Measurements from ENCODE around the gene RPS19BP1. TPM values are rescaled to one million over a fixed set of nuclear protein-coding genes. Genes with fewer than 3 reads are reported as not detected.

Gene RPS19BP1
- total RNA-seq, 1 experiment from 2014 or later = 102 TPM

DNA sequence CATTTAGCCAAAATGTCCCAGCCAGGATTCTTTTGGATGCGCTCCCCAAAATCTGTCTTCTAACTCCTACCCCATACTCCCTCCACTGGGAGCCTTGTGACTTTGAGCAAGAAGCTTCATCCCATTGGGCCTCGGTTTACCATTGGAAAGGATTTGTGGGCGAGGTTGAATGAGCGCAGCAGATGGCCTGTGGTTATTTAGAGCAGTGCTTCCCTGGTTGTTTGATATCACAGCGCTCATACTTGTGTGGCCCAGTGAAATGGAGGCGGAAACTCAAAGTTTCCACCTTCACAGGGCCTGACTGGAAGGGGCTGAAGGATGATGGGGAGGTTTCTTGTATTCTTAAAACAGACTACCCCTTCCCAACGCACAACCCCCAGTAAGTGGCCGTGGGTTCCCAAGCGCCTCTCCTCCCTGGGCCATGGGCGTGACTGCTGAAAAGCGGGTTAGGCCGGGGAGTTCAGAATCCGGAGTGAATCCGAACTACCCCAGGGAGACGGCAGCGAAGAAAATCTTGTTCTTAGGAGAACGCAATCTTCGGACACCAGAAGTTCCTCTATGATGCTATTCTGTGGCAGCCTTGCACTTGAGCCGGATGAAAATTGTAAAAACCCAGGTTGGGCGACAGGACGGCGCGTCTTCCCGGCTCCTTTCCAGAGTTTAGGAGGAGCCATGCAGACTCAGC, 13.4 kb downstream of the RPS19BP1 start (continued):
- TF ChIP-seq NR3C1 (CRISPR knock-in tag; conservative IDR thresholded peaks at IDR 0.05; ENCODE audit: low read depth) = no peak
- TF ChIP-seq, protein P1, sequence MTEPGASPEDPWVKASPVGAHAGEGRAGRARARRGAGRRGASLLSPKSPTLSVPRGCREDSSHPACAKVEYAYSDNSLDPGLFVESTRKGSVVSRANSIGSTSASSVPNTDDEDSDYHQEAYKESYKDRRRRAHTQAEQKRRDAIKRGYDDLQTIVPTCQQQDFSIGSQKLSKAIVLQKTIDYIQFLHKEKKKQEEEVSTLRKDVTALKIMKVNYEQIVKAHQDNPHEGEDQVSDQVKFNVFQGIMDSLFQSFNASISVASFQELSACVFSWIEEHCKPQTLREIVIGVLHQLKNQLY (CRISPR knock-in tag; IDR thresholded peaks at IDR 0.05) = no peak
- TF ChIP-seq, protein P2, sequence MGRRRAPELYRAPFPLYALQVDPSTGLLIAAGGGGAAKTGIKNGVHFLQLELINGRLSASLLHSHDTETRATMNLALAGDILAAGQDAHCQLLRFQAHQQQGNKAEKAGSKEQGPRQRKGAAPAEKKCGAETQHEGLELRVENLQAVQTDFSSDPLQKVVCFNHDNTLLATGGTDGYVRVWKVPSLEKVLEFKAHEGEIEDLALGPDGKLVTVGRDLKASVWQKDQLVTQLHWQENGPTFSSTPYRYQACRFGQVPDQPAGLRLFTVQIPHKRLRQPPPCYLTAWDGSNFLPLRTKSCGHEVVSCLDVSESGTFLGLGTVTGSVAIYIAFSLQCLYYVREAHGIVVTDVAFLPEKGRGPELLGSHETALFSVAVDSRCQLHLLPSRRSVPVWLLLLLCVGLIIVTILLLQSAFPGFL (CRISPR knock-in tag; IDR thresholded peaks at IDR 0.05; ENCODE audit: borderline replicate concordance) = 0 out of 2 replicates have a peak, but pooled peaks have one; percentile 10
- TF ChIP-seq, protein P3, sequence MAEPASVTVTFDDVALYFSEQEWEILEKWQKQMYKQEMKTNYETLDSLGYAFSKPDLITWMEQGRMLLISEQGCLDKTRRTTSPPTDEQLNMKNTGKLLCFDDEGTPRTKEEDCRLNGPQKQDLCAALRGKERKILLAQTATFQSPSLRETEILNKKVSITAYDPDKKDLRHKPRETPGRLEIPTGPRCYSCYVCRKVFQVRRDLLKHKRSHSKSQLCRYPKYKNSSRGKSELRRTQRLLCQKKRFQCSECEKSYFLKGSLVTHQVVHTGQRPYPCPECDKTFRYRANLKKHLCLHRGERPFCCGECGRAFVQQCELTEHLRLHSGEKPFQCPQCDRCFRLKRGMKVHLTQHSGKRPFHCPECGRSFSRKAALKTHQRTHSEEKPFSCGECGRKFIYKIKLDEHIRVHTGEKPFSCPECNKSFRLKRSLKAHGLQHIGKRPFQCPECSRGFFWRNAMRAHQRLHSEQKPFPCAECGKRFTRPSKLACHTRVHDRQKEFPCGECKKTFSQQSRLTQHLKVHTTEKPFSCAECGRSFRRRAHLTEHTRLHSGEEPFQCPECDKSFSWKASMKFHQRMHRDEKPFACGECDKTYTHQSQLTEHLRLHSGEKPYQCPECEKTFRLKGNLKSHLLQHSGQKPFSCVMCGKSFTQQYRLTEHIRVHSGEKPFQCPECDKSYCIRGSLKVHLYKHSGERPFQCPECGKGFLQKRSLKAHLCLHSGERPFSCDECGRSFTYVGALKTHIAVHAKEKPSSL (CRISPR knock-in tag; conservative IDR thresholded peaks at IDR 0.05) = no peak
- TF ChIP-seq ZNF138 (CRISPR knock-in tag; conservative IDR thresholded peaks at IDR 0.05) = no peak
- TF ChIP-seq, protein P4, sequence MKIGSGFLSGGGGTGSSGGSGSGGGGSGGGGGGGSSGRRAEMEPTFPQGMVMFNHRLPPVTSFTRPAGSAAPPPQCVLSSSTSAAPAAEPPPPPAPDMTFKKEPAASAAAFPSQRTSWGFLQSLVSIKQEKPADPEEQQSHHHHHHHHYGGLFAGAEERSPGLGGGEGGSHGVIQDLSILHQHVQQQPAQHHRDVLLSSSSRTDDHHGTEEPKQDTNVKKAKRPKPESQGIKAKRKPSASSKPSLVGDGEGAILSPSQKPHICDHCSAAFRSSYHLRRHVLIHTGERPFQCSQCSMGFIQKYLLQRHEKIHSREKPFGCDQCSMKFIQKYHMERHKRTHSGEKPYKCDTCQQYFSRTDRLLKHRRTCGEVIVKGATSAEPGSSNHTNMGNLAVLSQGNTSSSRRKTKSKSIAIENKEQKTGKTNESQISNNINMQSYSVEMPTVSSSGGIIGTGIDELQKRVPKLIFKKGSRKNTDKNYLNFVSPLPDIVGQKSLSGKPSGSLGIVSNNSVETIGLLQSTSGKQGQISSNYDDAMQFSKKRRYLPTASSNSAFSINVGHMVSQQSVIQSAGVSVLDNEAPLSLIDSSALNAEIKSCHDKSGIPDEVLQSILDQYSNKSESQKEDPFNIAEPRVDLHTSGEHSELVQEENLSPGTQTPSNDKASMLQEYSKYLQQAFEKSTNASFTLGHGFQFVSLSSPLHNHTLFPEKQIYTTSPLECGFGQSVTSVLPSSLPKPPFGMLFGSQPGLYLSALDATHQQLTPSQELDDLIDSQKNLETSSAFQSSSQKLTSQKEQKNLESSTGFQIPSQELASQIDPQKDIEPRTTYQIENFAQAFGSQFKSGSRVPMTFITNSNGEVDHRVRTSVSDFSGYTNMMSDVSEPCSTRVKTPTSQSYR (CRISPR knock-in tag; IDR thresholded peaks at IDR 0.05) = no peak
- no peak for TF ChIP-seq TP53 (CRISPR knock-in tag; IDR thresholded peaks at IDR 0.05)
- no peak for TF ChIP-seq ELF4 (CRISPR knock-in tag; IDR thresholded peaks at IDR 0.05; ENCODE audit: low read depth)
- no peak for TF ChIP-seq TCF7 (CRISPR knock-in tag; IDR thresholded peaks at IDR 0.05; ENCODE audit: low read depth)
- no peak for TF ChIP-seq ZNF396 (CRISPR knock-in tag; IDR thresholded peaks at IDR 0.05; ENCODE audit: borderline replicate concordance)

DNA sequence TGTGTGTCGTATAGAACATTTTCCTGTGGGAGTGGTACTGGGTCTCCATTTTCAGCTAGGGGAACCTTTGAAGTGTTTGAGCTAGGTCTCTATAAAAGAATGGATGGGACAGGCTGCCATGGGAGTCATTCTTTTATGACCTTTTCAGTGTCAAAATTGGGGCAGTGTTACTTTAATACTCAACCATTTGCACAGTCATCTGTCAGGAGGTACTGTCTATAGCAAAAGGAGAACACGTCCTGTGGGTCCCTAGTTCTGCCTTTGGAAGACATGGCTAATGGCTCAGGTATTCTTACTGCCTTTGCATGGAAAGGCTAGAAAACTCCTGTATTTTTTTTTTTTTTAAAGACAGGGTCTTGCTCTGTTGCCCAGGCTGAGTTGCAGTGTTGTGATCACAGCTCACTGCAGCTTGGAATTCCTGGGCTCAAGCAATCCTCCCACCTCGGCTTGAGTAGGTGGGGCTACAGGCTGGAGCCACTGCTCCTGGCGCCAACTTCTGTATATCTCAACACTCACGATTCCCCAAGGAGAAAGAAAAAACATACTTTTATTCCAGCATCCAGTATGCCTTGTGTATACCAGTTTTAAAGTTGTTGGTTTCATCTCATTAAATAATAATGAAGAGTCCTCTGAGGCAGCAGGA, 14.3 kb downstream of the RPS19BP1 start:
- Mint-ChIP-seq H3K9me3 (no peaks in the 10 kb centered on the region), H3K27ac (peak overlapping the region; percentile 92; the same call in 1 of the 2 replicates), H3K36me3 (peaks cover 69% of the 10 kb centered on the region), H3K4me3 (peak overlapping the region; percentile 95), H3K27me3 (ENCODE audit: low read depth) (peaks cover 48% of the 10 kb centered on the region), H3K4me1 (peaks cover 26% of the 10 kb centered on the region)
- ATAC-seq (no peak), DNase-seq (ENCODE audit: low spot score) (no peak)
- ChIA-PET POLR2A (interaction anchor here (1.2 kb wide), 1 partner anchor 56 kb away, joined by 3 read pairs; no protein-coding TSS in a partner anchor), CTCF (interaction anchor here (1.2 to 5.6 kb wide), 4 partner anchors 9 to 22 kb away, joined by 5 to 54 read pairs (median 8); partner anchors contain the start of gene MIEF1)
- TF ChIP-seq ZNF396 (CRISPR knock-in tag; IDR thresholded peaks at IDR 0.05; ENCODE audit: borderline replicate concordance) = no peak

DNA sequence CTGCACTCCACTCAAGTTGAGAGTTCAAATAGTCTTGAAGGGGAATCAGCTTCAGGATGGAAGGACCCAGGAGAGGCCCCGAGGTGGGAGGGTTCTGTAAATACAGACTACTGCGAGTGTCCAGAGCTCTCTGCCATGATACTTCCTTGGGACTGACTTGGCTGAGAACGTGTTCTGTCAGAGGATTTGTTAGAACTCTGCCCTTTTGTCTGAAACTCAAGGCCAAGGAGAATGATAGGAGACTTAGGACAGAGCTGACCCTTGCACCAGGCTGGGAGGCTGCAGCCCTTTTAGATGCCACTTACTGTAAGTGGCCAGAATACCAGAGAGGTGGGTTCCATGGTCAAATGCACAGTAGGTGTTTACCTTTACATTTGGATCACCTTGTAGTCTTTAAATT, 15.1 kb downstream of the RPS19BP1 start:
- H3K27ac Mint-ChIP-seq = no peak overlapping the region
- DNase-seq (ENCODE audit: low spot score) = no peak
- peaks cover 69% of the 10 kb centered on the region for H3K36me3 Mint-ChIP-seq
- no peak for TF ChIP-seq CREM (CRISPR knock-in tag; IDR thresholded peaks at IDR 0.05)
- TF ChIP-seq, protein P5, sequence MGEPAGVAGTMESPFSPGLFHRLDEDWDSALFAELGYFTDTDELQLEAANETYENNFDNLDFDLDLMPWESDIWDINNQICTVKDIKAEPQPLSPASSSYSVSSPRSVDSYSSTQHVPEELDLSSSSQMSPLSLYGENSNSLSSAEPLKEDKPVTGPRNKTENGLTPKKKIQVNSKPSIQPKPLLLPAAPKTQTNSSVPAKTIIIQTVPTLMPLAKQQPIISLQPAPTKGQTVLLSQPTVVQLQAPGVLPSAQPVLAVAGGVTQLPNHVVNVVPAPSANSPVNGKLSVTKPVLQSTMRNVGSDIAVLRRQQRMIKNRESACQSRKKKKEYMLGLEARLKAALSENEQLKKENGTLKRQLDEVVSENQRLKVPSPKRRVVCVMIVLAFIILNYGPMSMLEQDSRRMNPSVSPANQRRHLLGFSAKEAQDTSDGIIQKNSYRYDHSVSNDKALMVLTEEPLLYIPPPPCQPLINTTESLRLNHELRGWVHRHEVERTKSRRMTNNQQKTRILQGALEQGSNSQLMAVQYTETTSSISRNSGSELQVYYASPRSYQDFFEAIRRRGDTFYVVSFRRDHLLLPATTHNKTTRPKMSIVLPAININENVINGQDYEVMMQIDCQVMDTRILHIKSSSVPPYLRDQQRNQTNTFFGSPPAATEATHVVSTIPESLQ (CRISPR knock-in tag; IDR thresholded peaks at IDR 0.05) = no peak
- H3K9me3 Mint-ChIP-seq = no peaks in the 10 kb centered on the region
- ChIA-PET CTCF (interaction anchor here (1.2 to 5.6 kb wide), 3 partner anchors 10 to 21 kb away, joined by 5 to 54 read pairs (median 12); no protein-coding TSS in a partner anchor), POLR2A (interaction anchor here (1.2 kb wide), 1 partner anchor 55 kb away, joined by 3 read pairs; no protein-coding TSS in a partner anchor)
- H3K4me1 Mint-ChIP-seq = peaks cover 18% of the 10 kb centered on the region
- H3K27me3 Mint-ChIP-seq (ENCODE audit: low read depth) = peaks cover 56% of the 10 kb centered on the region
- no peak for ATAC-seq
- H3K4me3 Mint-ChIP-seq = no peak overlapping the region

Measured in WTC11 (cell line).